AG20443 (cell line): Measurements from ENCODE around the gene MIEF1.
A peak's percentile ranks its signal among the peaks of the same experiment; 100 is the strongest.

Source experiments
- DNase-seq: peaks from one replicate; pipeline ENCODE4 v3.0.0; 2012; ENCODE audit warnings: low spot score, mixed read lengths

Gene MIEF1

DNA sequence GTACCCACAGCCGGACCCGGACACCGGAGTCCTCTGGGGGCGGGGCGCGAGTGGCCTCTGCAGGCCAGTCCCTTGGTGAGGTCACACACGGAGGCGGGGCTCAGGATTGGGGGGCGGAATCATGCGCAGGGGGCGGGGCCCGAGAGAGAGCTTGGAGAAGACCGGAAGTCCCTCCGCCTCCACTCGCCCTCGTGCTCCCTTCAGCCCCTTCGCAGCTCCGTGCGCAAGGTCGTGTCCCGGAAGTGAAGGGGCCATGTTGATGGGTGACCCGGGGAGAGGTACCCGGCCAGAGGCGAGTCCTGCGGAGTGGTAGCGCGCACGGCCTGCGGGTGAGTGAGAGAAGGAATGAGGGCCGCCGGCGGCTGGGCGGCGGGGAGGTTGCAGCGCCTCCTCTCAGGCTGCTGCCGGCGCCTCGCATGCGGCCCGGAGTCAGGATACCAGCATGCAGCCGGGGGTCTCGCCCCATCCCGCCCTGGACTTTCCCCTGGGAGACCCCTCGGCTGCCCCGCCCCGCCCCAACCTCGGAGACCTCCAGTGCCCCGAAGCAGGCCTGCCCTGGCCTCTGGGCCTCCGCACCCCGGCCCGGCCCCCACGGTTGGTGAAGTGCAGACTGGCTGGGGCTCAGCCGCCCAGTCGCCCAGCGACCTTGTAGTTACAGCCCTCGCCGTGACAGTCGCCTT, at the start of gene MIEF1:
MIEF1 (plus strand) TSS at position 182 of the 680 bp plus-strand sequence. CDS start 9,005 bp downstream, outside the sequence.
- DNase-seq, result peak; percentile 97

GRCh38 chr22:39452740-39453040, 49.4 kb upstream of the MIEF1 start:
- no peak for DNase-seq

DNA sequence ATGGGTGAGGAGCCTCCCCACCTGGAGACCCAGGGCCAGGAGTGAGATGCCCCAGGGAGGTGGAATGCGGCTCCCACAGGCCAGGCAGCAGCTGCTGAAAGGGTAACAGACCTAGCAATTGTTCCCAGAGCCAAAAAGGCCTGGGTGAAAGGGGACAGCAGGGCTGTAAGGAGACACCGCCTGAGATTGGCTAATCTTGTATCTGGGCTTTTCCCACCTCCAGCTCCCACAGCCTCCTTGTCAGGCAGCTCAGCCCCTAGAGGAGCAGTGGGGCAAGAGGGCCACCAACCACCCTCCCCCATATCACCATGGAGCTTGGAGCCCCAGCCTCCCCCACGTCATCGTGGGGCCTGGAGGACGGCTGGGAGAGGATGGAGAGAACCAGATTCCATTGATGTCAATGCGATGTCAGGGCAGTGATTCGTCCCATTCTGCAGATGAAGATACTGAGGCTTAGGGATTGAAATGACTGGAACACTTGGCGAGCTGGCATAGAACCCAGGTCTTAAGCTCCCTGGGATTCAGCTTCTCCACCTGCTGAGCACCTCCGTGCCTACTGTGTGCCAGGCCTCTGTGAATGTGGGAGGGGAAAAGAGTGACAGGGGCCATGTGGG, 48.2 kb upstream of the MIEF1 start:
- DNase-seq, result no peak

DNA sequence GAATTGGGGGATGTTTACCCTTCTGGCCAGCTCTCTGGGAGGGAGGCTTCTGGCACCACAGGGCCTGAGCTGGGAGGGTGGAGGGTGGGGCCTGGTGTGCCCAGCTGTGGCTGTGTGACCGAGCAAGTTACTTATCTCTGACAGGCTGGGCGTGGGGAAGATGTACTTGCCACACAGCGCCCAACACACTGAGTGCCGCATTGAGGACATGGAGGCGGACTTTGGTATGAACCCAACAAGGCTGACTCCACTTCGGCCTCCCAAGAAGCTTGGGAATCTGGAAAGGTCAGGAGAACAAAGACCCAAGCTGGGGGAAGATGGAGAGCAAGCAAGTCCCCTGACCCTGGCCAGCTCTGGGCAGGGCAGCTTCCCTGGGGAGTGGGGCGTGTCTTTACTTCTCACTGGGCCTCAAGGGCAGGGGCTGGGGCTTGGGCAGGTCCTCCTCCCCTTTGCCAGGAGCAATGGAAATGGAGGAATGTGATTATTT, 47.7 kb upstream of the MIEF1 start:
- no peak for DNase-seq

GRCh38 chr22:39456522-39457197, 45.4 kb upstream of the MIEF1 start, which contains the start of gene MGAT3:
MGAT3 (plus strand) TSS chr22:39457012; CDS start chr22:39487348, 30,336 bp downstream.
- no peak for DNase-seq

GRCh38 chr22:39457198-39457555, 44.9 kb upstream of the MIEF1 start:
- peak; percentile 47 for DNase-seq

DNA sequence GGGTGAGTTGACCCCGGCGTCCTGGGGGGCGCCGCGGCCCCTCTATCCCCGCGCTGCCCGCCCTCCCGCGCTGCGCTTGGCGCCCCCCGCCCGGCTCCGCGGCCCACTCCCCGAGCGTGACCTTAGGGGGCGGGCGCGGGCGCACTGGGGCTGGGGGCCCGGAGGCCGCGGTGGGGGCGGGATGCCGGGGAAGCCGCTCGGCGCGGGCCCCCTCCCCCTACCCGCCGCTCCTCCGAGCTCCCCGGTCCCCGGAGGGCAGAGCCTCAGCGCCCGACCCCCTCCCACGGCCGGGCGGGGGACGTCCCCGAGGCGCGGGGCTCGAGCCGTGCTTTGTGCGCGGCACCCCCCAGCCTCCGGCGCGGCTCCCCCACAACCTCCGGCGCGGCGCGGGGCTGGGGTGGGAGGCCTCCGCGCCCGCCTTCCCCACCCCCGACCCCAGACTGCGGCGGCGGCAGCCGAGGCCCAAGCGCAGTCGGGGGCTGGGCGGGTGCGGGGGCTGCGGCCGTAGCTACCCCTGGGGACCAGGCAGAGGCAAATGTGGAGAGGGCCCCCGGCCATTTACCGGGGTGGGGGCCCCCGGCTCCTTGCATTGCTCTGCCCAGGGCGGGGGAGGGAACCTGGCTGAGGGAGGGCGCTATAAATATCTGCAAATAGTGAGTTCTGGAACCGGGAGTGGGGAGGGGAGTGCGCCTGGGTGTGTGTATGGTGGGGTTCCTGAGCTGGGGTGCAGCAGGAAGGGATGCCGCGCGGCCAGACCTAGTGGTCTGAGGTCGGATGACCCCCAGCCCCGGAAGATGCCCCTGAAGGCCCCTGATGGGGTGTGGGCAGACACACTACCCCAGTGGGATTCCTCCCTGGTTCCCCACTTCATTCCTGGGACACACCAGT, 44.3 kb upstream of the MIEF1 start:
- no peak for DNase-seq

GRCh38 chr22:39458444-39459083, 43.5 kb upstream of the MIEF1 start:
- DNase-seq, result no peak

DNA sequence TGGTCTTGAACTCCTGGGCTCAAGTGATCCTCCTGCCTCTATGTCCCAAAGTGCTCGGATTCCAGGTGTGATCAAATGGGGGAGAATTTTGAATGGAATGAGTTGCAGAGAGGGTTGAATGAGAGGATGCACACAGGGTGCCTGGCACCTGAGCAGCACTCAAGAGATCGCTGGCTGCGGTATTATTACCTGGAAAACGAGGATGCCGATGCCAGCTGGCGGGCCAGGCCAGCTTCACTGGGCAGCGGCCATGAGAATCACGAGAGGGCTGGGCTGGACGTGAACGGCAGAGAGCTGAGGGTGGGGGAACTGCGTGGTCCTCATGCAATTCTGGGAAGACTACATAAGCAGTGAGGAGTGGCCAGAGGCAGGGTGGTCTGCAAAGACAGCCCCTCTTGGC, 42.4 kb upstream of the MIEF1 start:
- no peak for DNase-seq

DNA sequence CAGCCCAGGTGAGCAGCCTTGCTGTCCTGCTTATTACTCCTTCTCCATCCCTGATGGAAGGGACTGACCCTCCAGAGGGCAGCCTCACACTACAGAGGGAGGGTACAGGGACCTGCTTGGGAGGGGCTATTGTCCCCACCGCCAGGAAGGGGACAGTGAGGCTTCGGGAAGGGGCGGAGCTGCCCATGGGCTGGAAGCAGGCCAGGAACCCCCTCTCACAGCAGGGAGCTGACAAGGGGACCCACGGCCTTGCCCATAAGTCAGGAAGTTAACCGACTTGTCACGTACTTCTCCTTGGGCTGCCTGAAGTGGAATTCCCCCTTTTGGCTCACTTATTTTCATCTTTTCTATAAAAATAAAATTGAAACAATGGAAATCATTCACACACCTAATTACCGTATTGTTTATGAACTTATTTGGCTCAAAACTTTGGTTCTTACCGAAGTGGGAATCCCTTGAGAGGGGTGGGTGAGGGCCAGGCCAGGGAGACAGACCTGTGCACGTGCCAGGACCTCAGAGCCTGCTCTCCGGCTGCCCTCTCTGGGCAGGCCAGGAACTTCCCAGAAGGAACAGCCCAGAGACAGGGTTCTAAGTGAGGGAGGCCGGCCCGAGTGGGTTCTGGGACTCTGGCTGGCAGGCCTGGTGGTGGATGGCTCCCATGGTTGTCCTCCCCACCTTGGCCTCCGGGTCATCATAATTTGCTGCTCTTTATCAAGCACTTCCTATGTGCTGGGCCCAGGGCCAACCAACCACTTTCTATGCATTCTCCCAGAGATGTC, 39.5 kb upstream of the MIEF1 start:
- DNase-seq, result no peak

DNA sequence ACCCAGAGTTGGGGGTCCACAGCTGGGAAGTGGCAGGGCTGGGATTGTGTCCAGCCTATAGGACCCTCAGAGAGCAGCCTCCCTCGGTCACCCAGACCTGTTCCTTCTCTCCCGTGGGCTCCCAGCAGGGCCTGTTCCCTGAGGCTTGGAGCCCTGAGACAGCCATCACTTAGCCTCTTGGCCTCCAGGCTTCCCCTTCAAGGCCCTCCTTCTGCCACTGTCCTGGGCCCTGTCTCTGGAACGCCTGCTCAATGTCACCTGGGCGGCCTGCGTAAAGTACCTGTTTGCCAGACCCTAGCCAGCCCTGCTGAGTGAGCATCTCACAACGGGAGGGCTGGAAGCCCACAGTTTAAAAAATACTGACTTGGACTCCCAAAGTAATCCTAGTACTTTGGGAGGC, 38.8 kb upstream of the MIEF1 start:
- DNase-seq, result no peak

GRCh38 chr22:39463931-39464390, 38.1 kb upstream of the MIEF1 start:
- peak; percentile 45 for DNase-seq

- DNase-seq, result no peak
Observed at GRCh38 chr22:39466228-39467006, 35.7 kb upstream of the MIEF1 start.

DNA sequence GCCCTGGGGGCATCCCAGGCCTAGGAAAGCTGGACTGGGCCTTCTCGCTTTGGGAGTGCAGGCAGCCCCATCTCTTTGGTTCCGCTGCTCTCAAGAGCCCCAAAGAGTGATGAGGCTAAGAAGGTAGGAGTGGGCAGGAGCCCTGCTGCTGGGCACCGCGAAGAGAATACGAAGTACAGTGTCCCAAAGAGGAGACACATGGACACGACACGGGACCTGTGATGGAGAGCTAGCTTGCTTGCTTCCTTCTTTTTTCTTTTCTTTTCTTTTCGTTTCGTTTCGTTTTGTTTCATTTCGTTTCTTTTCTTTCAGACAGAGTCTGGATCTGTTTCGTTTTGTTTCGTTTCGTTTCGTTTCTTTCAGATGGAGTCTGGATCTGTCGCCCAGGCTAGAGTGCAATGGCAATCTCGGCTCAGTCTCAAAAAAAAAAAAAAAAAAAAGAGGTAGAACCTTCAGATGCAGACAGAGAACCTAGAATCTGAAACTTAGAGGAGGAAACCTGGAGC, 34.6 kb upstream of the MIEF1 start:
- no peak for DNase-seq

DNA sequence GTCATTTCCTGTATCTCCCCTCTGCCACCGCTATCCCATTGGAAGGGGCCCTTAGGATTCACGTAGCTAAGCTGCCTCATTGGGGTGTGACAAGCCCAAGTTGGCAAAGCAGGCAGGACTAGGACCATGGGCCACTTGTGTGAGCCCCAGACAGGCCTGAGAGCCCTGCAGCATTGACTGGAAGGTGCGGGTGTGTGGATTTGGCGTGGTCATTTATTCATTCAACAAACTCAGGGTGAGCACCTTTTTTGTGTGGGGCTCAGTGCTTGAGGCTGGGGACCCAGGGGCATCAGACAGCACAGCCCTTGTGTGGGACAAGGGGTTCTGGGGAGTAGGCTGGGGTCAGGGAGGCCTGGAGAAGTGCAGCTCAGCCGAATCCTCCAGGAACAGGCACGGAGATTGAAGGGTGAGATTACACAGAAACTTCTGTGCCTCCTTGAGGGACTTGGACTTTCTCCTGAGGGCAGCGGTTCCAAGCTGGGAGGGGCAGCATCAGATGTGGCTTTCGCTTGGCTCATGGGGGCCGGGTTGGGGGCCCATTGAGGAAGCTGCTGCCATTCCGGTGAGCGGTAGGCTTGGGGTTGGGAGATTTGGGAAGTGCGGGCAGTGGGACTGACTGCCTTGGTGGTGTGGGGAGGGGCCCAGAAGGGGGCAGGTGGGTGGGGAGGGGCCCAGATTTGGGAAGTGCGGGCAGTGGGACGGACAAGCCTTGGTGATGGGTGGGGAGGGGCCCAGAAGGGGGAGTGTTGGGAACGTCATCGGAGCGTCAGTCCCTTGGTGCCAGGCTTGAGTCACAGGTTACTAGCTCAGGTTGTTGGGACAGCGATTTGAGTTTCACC, 33.4 kb upstream of the MIEF1 start:
- no peak for DNase-seq

DNA sequence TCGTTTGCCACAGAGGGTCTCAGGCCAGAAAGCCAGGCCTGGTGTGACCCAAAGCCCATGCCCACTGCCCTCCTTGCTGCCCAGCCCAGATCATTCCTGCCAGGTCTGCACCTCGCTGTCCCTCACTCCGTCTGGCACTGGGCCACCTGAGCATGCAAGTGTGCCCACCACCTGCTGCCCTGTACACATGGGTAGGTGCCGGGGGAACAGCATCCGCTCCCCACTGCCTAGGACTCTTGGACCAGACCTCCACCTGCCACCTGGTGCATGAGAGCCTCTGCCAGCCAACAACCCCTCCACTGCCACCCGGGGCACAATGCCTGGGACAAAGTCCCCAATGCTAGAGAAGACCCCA, 32.8 kb upstream of the MIEF1 start:
- no peak for DNase-seq

- DNase-seq, result no peak
Observed at GRCh38 chr22:39469681-39470450, 32.2 kb upstream of the MIEF1 start.
